Hepatocyte (in vitro differentiated cells): ENCODE measurements around the gene SFXN1.

Experiments
- EZH2 ChIP-seq: fragments of 200-600 bp; sonication (generic); IDR thresholded peaks from 2 replicates; pipeline ENCODE4 v1.6.1; 2016; ENCODE audit warnings: antibody characterized with exemption, mild to moderate bottlenecking, borderline replicate concordance
- EZH2phosphoT487 ChIP-seq: fragments of 200-600 bp; sonication (generic); IDR thresholded peaks from one replicate; pipeline ENCODE4 v1.6.1; 2018; ENCODE audit warnings: antibody characterized with exemption, mild to moderate bottlenecking, low read depth, moderate library complexity; ENCODE audit not compliant: unreplicated experiment, severe bottlenecking
- TF ChIP-seq, protein P1 (sequence below): fragments of 200-600 bp; sonication (generic); IDR thresholded peaks from 2 replicates; pipeline ENCODE4 v1.5.1; 2016; ENCODE audit warnings: antibody characterized with exemption, mild to moderate bottlenecking; ENCODE audit not compliant: poor library complexity

DNA sequence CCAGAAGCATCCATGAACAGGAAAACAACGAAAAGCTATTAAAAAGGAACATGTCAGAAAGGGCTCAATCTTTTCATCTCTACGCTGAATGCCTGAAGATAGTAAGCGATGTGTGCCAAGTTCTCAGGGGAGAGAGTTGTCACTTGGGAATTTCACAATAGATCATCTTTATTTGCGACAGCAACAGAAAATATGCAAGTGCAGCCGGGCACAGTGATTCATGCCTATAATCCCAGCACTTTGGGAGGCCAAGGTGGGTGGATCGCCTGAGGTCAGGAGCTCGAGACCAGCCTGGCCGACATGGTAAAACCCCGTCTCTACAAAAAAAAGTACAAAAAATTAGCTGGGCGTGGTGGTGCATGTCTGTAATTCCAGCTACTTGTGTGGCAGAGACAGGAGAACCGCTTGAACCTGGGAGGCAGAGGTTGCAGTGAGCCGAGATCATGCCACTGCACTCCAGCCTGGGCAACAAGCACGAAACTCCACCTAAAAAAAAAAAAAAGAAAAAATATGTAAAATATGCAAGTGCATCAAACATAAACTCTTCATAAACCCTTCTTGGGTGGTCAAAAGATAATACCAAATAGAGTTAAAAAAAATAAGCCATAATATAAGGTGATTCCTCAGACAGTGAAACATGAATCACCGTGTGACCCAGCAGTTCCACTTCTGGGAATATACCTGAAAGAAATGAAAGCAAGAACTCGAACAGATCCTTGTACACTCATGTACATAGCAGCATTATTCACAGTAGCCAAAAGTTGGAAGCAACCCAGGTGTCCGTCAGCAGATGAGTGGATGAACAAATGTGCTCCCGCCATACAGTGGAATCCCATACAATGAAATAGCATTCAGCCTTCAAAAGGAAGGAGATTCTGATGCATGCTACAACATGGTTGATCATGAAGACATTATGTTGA lies 16.2 kb downstream of the SFXN1 start:
- TF ChIP-seq EZH2phosphoT487 (no peak), EZH2 (no peak)
- TF ChIP-seq, protein P1, sequence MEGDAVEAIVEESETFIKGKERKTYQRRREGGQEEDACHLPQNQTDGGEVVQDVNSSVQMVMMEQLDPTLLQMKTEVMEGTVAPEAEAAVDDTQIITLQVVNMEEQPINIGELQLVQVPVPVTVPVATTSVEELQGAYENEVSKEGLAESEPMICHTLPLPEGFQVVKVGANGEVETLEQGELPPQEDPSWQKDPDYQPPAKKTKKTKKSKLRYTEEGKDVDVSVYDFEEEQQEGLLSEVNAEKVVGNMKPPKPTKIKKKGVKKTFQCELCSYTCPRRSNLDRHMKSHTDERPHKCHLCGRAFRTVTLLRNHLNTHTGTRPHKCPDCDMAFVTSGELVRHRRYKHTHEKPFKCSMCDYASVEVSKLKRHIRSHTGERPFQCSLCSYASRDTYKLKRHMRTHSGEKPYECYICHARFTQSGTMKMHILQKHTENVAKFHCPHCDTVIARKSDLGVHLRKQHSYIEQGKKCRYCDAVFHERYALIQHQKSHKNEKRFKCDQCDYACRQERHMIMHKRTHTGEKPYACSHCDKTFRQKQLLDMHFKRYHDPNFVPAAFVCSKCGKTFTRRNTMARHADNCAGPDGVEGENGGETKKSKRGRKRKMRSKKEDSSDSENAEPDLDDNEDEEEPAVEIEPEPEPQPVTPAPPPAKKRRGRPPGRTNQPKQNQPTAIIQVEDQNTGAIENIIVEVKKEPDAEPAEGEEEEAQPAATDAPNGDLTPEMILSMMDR: no peak
